IMR-90 (cell line): ENCODE results near the gene OR5L2. TPM values are rescaled to one million over a fixed set of nuclear protein-coding genes. Genes with fewer than 3 reads are reported as not detected.

Experiments used
- ATAC-seq: fragments of 200-7000 bp; cut with Tn5 transposase; 2 replicates; pipeline ENCODE4 v1.9.1; 2020; ENCODE audit warnings: low read depth, mild to moderate bottlenecking, moderate library complexity
- BruUV-seq: library from RNA; stranded (reverse); fragments of 400-500 nt; replicated peaks from 2 replicates; lab custom pipeline; 2021; lab: Mats Ljungman, UMichigan
- CTCF ChIA-PET: fragments of 300-600 bp; formaldehyde crosslinking; extraction: SDS; loops from one replicate; lab custom pipeline; 2021; ENCODE audit warnings: antibody characterized with exemption; lab: Yijun Ruan, JAX
- POLR2A ChIA-PET: fragments of 300-600 bp; sonication (Branson Sonifier 250); formaldehyde crosslinking; loops from one replicate; lab custom pipeline; 2022; ENCODE audit warnings: antibody characterized with exemption; ENCODE audit not compliant: unreplicated experiment; lab: Charles Lee
- DNase-seq: peaks from one replicate; pipeline ENCODE4 v3.0.0; 2013
- H2AFZ ChIP-seq: replicated peaks from 2 replicates; pipeline ENCODE3; 2013; ENCODE audit warnings: low read length, mild to moderate bottlenecking; ENCODE audit not compliant: poor library complexity
- H2AK5ac ChIP-seq: 2 replicates; pipeline ENCODE4 v1.6.1; 2013; ENCODE audit warnings: low read depth, low read length, inconsistent platforms
- H2AK9ac ChIP-seq: replicated peaks from 2 replicates; pipeline ENCODE3; 2013; ENCODE audit warnings: mild to moderate bottlenecking, low read depth, low read length, moderate library complexity; ENCODE audit not compliant: poor library complexity
- H2BK120ac ChIP-seq: 2 replicates; pipeline ENCODE4 v1.6.1; 2013; ENCODE audit warnings: low read depth, low read length, inconsistent platforms
- H2BK15ac ChIP-seq: 3 replicates; pipeline ENCODE4 v1.6.1; 2013; ENCODE audit warnings: low read depth, low read length, inconsistent platforms
- H2BK20ac ChIP-seq: 2 replicates; pipeline ENCODE4 v1.6.1; 2013; ENCODE audit warnings: low read depth, mild to moderate bottlenecking, inconsistent platforms, low read length, moderate library complexity
- H2BK5ac ChIP-seq: 2 replicates; pipeline ENCODE4 v1.6.1; 2013; ENCODE audit warnings: mild to moderate bottlenecking, low read depth, low read length, inconsistent platforms; ENCODE audit not compliant: poor library complexity, severe bottlenecking
- H3K14ac ChIP-seq: replicated peaks from 2 replicates; pipeline ENCODE4 v1.6.1; 2013; ENCODE audit warnings: low read depth, low read length, inconsistent platforms
- H3K18ac ChIP-seq: 2 replicates; pipeline ENCODE4 v1.6.1; 2013; ENCODE audit warnings: low read depth, low read length, control low read depth
- H3K23ac ChIP-seq: 2 replicates; pipeline ENCODE4 v1.6.1; 2013; ENCODE audit warnings: low read depth, low read length, inconsistent platforms
- H3K27ac ChIP-seq: 2 replicates; pipeline ENCODE4 v1.5.1; 2013; ENCODE audit warnings: mild to moderate bottlenecking, control low read depth, low read length; ENCODE audit not compliant: insufficient read depth
- H3K27me3 ChIP-seq: 2 replicates; pipeline ENCODE4 v1.6.1; 2013; ENCODE audit warnings: low read length; ENCODE audit not compliant: control insufficient read depth, insufficient read depth
- H3K36me3 ChIP-seq: 2 replicates; pipeline ENCODE4 v1.6.1; 2013; ENCODE audit warnings: low read length, mixed read lengths; ENCODE audit not compliant: control insufficient read depth, insufficient read depth
- H3K4ac ChIP-seq: 2 replicates; pipeline ENCODE4 v1.6.1; 2013; ENCODE audit warnings: low read depth, low read length, inconsistent platforms
- H3K4me1 ChIP-seq: 2 replicates; pipeline ENCODE4 v1.6.1; 2013; ENCODE audit warnings: low read length, mixed read lengths; ENCODE audit not compliant: control insufficient read depth, insufficient read depth
- H3K4me2 ChIP-seq: 2 replicates; pipeline ENCODE4 v1.6.1; 2013; ENCODE audit warnings: low read depth, mild to moderate bottlenecking, control low read depth, low read length, moderate library complexity
- H3K4me3 ChIP-seq: 2 replicates; pipeline ENCODE4 v1.5.1; 2013; ENCODE audit warnings: low read depth, mild to moderate bottlenecking, control low read depth, low read length, moderate library complexity; ENCODE audit not compliant: insufficient read depth
- H3K56ac ChIP-seq: 2 replicates; pipeline ENCODE4 v1.6.1; 2013; ENCODE audit warnings: low read length, inconsistent platforms; ENCODE audit not compliant: insufficient read depth; ENCODE audit errors: extremely low read depth
- H3K79me1 ChIP-seq, 2 experiments: 2 replicates each; pipeline ENCODE4 v1.6.1; 2013; ENCODE audit warnings: low read length in 2 of 2, inconsistent platforms in 1 of 2, low read depth in 1 of 2
- H3K9ac ChIP-seq: 2 replicates; pipeline ENCODE4 v1.6.1; 2013; ENCODE audit warnings: low read depth, low read length, control low read depth
- H3K9me1 ChIP-seq: 2 replicates; pipeline ENCODE4 v1.6.1; 2013; ENCODE audit warnings: low read length, inconsistent platforms; ENCODE audit not compliant: insufficient read depth
- H3K9me3 ChIP-seq: 2 replicates; pipeline ENCODE4 v1.6.1; 2013; ENCODE audit warnings: low read length; ENCODE audit not compliant: control insufficient read depth, insufficient read depth
- H4K20me1 ChIP-seq: 2 replicates; pipeline ENCODE4 v1.6.1; 2013; ENCODE audit warnings: low read length, inconsistent platforms; ENCODE audit not compliant: insufficient read depth
- H4K5ac ChIP-seq: 2 replicates; pipeline ENCODE4 v1.6.1; 2013; ENCODE audit warnings: mild to moderate bottlenecking, low read depth, low read length, control low read depth
- H4K8ac ChIP-seq, 2 experiments: 2 replicates each; pipeline ENCODE4 v1.6.1; 2013; ENCODE audit warnings: low read depth in 2 of 2, low read length in 2 of 2, control low read depth in 1 of 2, inconsistent platforms in 1 of 2
- H4K91ac ChIP-seq: 2 replicates; pipeline ENCODE4 v1.6.1; 2013; ENCODE audit warnings: low read depth, low read length, inconsistent platforms; ENCODE audit not compliant: insufficient read depth
- BHLHE40 ChIP-seq: fragments of 150-350 bp; IDR thresholded peaks from 2 replicates; pipeline ENCODE4 v1.6.1; 2016; ENCODE audit warnings: mild to moderate bottlenecking, low read depth, low read length
- CEBPB ChIP-seq: IDR thresholded peaks from 2 replicates; pipeline ENCODE4 v1.6.1; 2012; ENCODE audit warnings: low read depth, low read length, improper control_type of control experiment
- CHD1 ChIP-seq: IDR thresholded peaks from 2 replicates; pipeline ENCODE4 v1.6.1; 2012; ENCODE audit warnings: low read depth, low read length, improper control_type of control experiment
- FOS ChIP-seq: fragments of 150-350 bp; IDR thresholded peaks from 2 replicates; pipeline ENCODE4 v1.6.1; 2016; ENCODE audit warnings: low read depth, low read length
- MAFK ChIP-seq: IDR thresholded peaks from 2 replicates; pipeline ENCODE4 v1.6.1; 2012; ENCODE audit warnings: low read depth, low read length, improper control_type of control experiment
- MAZ ChIP-seq: IDR thresholded peaks from 2 replicates; pipeline ENCODE4 v1.6.1; 2012; ENCODE audit warnings: low read depth, mild to moderate bottlenecking, low read length, improper control_type of control experiment, moderate library complexity, borderline replicate concordance
- MXI1 ChIP-seq: IDR thresholded peaks from 2 replicates; pipeline ENCODE4 v1.6.1; 2012; ENCODE audit warnings: low read depth, mild to moderate bottlenecking, low read length, moderate library complexity, borderline replicate concordance
- NFE2L2 ChIP-seq: fragments of 150-350 bp; IDR thresholded peaks from 2 replicates; pipeline ENCODE4 v1.6.1; 2016; ENCODE audit warnings: low read depth, mild to moderate bottlenecking, low read length
- POLR2A ChIP-seq: IDR thresholded peaks from 2 replicates; pipeline ENCODE4 v1.6.1; 2012; ENCODE audit warnings: mild to moderate bottlenecking, low read depth, low read length
- RAD21 ChIP-seq: IDR thresholded peaks from 2 replicates; pipeline ENCODE4 v1.6.1; 2012; ENCODE audit warnings: low read length, improper control_type of control experiment
- RCOR1 ChIP-seq: IDR thresholded peaks from 2 replicates; pipeline ENCODE4 v1.6.1; 2012; ENCODE audit warnings: mild to moderate bottlenecking, low read length, improper control_type of control experiment; ENCODE audit not compliant: insufficient replicate concordance
- RFX5 ChIP-seq: IDR thresholded peaks from 2 replicates; pipeline ENCODE4 v1.8.0; 2012; ENCODE audit warnings: low read depth, mild to moderate bottlenecking, low read length, moderate library complexity
- SMC3 ChIP-seq: fragments of 150-350 bp; IDR thresholded peaks from 2 replicates; pipeline ENCODE4 v1.6.1; 2016; ENCODE audit warnings: low read depth, mild to moderate bottlenecking, antibody characterized with exemption, low read length, moderate library complexity
- WGBS, 2 experiments: methylation state at CpG; one replicate each; pipeline versions ENCODE4 v1.1.5 to v1.1.7; 2013; ENCODE audit warnings: missing lambda C conversion rate in 2 of 2; ENCODE audit not compliant: insufficient read length in 1 of 2; ENCODE audit errors: extremely low coverage in 2 of 2; 5-methylcytosine and 5-hydroxymethylcytosine counted together
- dilution Hi-C: fragments of 300-500 bp; cut with HindIII; formaldehyde crosslinking; loops from one replicate; pipeline ENCODE4 v1.14.3; 2018; ENCODE audit warnings: low sequenced_read_pairs; ENCODE audit not compliant: unreplicated experiment
- in situ Hi-C: fragments of 300-500 bp; cut with MboI; formaldehyde crosslinking; loops from 3 replicates; pipeline ENCODE4 v1.14.3; 2019; ENCODE audit warnings: low sequenced_read_pairs, inconsistent platforms, mixed read lengths
- intact Hi-C: fragments of 100-400 bp; cut with micrococcal nuclease; formaldehyde crosslinking; loops from 2 replicates; pipeline ENCODE4 v1.10.0; 2022
- polyA plus RNA-seq, 3 experiments: library from polyadenylated mRNA; depleted of rRNA; stranded (reverse); fragments of >200 nt; gene quantifications; 2 replicates each; pipeline ENCODE4 v1.2.3, GENCODE V29; 2012; ENCODE audit warnings: low replicate concordance in 1 of 3
- total RNA-seq: library from RNA; depleted of rRNA; stranded (reverse); fragments of >200 nt; gene quantifications from 2 replicates; pipeline ENCODE4 v1.2.3, GENCODE V29; 2012
- TF ChIP-seq, protein P1 (sequence below): fragments of 150-350 bp; IDR thresholded peaks from 2 replicates; pipeline ENCODE4 v1.6.1; 2017; ENCODE audit warnings: mild to moderate bottlenecking, antibody characterized with exemption, low read length, low read depth
- TF ChIP-seq, protein P2 (sequence below): conservative IDR thresholded peaks from 2 replicates; pipeline ENCODE4 v1.5.1; 2012; ENCODE audit warnings: mild to moderate bottlenecking, low read depth, low read length, improper control_type of control experiment
- TF ChIP-seq, protein P3 (sequence below): fragments of 150-350 bp; IDR thresholded peaks from 2 replicates; pipeline ENCODE4 v1.6.1; 2016; ENCODE audit warnings: low read depth, mild to moderate bottlenecking, low read length, moderate library complexity, borderline replicate concordance

The OR5L2 gene
- total and polyA plus RNA-seq, 2 of the 4 experiments (the other 2 are of a cell fraction): not detected

DNA sequence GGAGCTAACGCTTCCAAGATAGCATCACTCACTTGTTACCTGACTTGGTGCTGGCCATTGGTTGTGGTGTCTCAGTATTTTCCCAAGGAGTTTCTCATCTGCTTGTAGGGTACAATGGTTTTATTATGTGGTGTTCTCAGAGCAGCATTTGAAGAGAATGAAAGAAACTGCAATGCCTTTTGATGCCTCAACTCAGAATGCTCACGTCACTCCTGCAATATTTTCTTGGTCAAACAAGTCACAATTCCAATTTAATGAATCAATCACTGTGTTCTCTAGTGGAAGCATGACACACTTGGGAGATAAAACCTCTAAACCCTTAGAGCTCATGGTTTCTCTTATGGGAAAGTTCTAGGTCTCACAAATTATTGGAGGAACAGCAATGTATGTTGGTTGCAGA is 33.7 kb upstream of the OR5L2 start:
- WGBS, 2 experiments: 0% methylated on average over 1 of the region's 2 CpGs; no CpG with 5 or more reads in 1 of the 2 experiments
- Histone ChIP-seq H2AK5ac (no peak overlapping the region), H2AFZ (no peak overlapping the region), H2AK9ac (no peak overlapping the region), H3K56ac (no peak overlapping the region), H3K27me3 (no peaks in the 10 kb centered on the region), H3K9me3 (peaks cover 2% of the 10 kb centered on the region), H4K20me1 (no peaks in the 10 kb centered on the region), H4K91ac (no peak overlapping the region), H2BK120ac (no peak overlapping the region), H3K79me1 (no peaks in the 10 kb centered on the region), H2BK20ac (no peak overlapping the region), H3K4me3 (no peak overlapping the region), H3K4ac (no peak overlapping the region), H3K9ac (no peak overlapping the region), H3K18ac (no peak overlapping the region), H4K5ac (no peak overlapping the region), H2BK15ac (no peak overlapping the region), H3K23ac (no peak overlapping the region), H3K4me2 (no peak overlapping the region), H4K8ac (no peak overlapping the region), H3K14ac (no peak overlapping the region), H3K36me3 (no peaks in the 10 kb centered on the region), H3K9me1 (no peaks in the 10 kb centered on the region), H2BK5ac (no peak overlapping the region), H3K27ac (no peak overlapping the region), H3K4me1 (no peaks in the 10 kb centered on the region)
- in situ Hi-C loops: no loop called here
- BruUV-seq: no TSS peak
- dilution Hi-C loops: no loop called here
- POLR2A ChIA-PET: no interaction called here
- intact Hi-C loops: loop anchor here (10.0 kb wide), 1 partner anchor 49 kb away; no protein-coding TSS in a partner anchor
- no peak for TF ChIP-seq RFX5
- TF ChIP-seq MAZ: no peak
- TF ChIP-seq, protein P1, sequence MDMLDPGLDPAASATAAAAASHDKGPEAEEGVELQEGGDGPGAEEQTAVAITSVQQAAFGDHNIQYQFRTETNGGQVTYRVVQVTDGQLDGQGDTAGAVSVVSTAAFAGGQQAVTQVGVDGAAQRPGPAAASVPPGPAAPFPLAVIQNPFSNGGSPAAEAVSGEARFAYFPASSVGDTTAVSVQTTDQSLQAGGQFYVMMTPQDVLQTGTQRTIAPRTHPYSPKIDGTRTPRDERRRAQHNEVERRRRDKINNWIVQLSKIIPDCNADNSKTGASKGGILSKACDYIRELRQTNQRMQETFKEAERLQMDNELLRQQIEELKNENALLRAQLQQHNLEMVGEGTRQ: no peak
- TF ChIP-seq NFE2L2: no peak
- no peak for TF ChIP-seq CEBPB
- TF ChIP-seq, protein P2, sequence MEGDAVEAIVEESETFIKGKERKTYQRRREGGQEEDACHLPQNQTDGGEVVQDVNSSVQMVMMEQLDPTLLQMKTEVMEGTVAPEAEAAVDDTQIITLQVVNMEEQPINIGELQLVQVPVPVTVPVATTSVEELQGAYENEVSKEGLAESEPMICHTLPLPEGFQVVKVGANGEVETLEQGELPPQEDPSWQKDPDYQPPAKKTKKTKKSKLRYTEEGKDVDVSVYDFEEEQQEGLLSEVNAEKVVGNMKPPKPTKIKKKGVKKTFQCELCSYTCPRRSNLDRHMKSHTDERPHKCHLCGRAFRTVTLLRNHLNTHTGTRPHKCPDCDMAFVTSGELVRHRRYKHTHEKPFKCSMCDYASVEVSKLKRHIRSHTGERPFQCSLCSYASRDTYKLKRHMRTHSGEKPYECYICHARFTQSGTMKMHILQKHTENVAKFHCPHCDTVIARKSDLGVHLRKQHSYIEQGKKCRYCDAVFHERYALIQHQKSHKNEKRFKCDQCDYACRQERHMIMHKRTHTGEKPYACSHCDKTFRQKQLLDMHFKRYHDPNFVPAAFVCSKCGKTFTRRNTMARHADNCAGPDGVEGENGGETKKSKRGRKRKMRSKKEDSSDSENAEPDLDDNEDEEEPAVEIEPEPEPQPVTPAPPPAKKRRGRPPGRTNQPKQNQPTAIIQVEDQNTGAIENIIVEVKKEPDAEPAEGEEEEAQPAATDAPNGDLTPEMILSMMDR: no peak
- TF ChIP-seq POLR2A: no peak
- TF ChIP-seq MAFK: no peak
- TF ChIP-seq, protein P3, sequence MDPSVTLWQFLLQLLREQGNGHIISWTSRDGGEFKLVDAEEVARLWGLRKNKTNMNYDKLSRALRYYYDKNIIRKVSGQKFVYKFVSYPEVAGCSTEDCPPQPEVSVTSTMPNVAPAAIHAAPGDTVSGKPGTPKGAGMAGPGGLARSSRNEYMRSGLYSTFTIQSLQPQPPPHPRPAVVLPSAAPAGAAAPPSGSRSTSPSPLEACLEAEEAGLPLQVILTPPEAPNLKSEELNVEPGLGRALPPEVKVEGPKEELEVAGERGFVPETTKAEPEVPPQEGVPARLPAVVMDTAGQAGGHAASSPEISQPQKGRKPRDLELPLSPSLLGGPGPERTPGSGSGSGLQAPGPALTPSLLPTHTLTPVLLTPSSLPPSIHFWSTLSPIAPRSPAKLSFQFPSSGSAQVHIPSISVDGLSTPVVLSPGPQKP: no peak
- no peak for TF ChIP-seq BHLHE40
- TF ChIP-seq CHD1: no peak
- no peak for TF ChIP-seq RAD21
- TF ChIP-seq SMC3: no peak
- TF ChIP-seq FOS: no peak
- no peak for TF ChIP-seq MXI1
- no peak for TF ChIP-seq RCOR1
- DNase-seq: no peak
- CTCF ChIA-PET: no interaction called here
- ATAC-seq: no peak
